ENCODE measurements around the gene CADPS2.

The CADPS2 gene

DNA sequence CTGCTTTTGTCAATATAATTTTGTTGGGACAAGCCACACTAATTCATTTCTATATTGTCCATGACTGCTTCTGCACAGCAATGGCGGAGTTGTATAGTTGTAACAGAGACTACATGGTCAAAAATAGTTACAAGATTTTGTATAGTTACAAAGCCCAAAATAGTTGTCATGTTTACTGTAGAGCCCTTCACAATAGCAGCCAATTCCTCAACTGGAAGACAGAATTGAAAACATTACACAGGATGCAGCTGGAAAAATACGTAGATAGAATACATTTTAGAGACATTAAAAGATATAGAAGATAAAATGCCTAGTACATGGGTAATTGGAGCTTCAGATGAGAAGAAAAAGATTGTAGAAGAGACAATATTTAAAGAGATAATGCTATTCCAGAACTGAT lies 425.3 kb downstream of the CADPS2 start:
- in situ Hi-C loops (cut with HindIII; ENCODE audit: low sequenced_read_pairs) = no loop called here
- TF ChIP-seq, protein P1, sequence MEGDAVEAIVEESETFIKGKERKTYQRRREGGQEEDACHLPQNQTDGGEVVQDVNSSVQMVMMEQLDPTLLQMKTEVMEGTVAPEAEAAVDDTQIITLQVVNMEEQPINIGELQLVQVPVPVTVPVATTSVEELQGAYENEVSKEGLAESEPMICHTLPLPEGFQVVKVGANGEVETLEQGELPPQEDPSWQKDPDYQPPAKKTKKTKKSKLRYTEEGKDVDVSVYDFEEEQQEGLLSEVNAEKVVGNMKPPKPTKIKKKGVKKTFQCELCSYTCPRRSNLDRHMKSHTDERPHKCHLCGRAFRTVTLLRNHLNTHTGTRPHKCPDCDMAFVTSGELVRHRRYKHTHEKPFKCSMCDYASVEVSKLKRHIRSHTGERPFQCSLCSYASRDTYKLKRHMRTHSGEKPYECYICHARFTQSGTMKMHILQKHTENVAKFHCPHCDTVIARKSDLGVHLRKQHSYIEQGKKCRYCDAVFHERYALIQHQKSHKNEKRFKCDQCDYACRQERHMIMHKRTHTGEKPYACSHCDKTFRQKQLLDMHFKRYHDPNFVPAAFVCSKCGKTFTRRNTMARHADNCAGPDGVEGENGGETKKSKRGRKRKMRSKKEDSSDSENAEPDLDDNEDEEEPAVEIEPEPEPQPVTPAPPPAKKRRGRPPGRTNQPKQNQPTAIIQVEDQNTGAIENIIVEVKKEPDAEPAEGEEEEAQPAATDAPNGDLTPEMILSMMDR (IDR thresholded peaks at IDR 0.05; ENCODE audit: low read depth, low read length, missing control alignments) = no peak
- no peak overlapping the region for H3K4me3 ChIP-seq (ENCODE audit: low read depth, low read length)
- DNase-seq (ENCODE audit: low read depth) = no peak

DNA sequence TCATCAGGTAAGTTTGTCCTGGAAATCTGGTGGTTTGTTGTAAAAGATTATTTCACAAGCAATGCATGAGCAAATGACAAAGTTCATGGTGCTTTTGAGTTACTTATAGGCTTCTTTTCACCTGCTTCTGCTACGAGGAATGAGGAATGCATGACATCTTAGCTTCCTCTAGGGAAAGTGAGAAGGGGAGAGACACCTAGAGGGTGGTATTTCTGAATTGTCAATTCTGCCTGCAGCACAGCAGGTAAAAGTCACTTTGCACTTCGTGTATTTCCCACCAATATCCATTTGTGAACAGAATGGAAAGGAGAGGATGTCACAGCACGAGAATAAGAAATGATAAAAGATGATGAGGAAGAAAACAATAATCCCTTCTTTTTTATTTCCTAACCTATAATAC lies 428.3 kb downstream of the CADPS2 start:
- no peak overlapping the region for H3K4me3 ChIP-seq (ENCODE audit: low read depth, low read length)
- in situ Hi-C loops (cut with HindIII; ENCODE audit: low sequenced_read_pairs) = no loop called here
- TF ChIP-seq, protein P1 (IDR thresholded peaks at IDR 0.05; ENCODE audit: low read depth, low read length, missing control alignments) = no peak

DNA sequence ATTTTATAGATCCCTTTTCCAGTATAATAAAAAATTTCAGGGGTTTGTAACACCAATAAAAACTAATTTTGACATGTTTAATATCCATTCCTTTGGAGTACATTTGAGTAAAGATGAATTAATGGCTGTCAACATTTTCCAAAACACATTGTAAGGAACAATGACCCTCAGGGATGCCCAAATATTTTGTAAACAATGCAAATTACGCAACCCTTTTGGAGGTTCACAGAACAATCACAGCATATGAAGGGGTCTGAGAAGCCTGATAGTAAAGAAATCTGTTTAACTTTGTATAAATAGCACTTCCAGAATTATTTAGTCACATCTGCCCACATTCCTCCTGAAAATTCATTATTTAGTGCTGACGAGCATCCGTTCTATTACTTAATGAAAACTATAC lies 428.9 kb downstream of the CADPS2 start:
- no peak overlapping the region for H3K4me3 ChIP-seq (ENCODE audit: low read depth, low read length)
- TF ChIP-seq, protein P1 (IDR thresholded peaks at IDR 0.05; ENCODE audit: low read depth, low read length, missing control alignments) = no peak
- in situ Hi-C loops (cut with HindIII; ENCODE audit: low sequenced_read_pairs) = no loop called here
- DNase-seq (ENCODE audit: low read depth) = no peak

More for the DNA sequence above, 428.3 kb downstream of the CADPS2 start:
- no peak for DNase-seq (ENCODE audit: low read depth)

DNA sequence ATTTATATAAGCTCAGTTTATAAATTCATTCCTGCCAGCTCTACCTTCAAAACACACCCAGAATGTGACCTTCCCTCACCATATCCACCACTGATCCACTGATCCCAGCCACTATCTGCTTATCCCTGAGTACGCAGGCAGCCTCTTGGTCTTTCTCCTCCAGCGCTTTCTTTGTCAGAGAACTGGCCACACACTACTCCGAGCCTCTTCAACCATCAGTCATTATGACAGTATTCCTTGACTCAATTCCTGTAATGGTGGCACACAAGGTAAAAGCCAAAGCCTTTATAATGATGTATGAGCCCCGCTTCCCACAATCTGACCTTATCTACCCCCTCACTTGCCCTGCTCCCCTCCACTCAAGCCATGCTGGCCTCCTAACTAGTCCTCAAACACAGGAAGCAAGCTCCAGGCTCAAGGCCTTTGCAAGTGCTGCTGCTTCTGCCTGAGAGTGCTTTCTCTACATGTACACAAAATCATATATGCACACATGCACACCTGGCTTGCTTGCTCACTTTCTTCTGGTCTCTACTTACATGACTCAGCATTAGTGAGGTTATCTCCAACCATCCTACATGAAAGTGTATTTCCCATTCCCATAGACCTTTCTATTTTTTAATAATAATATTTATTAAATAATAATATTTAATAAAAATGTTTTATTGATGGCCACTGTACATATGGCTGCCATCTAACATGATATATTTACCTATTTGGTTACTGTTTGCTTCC lies 431.3 kb downstream of the CADPS2 start:
- TF ChIP-seq, protein P1 (IDR thresholded peaks at IDR 0.05; ENCODE audit: low read depth, low read length, missing control alignments) = no peak
- no peak for DNase-seq (ENCODE audit: low read depth)
- H3K4me3 ChIP-seq (ENCODE audit: low read depth, low read length) = no peak overlapping the region
- in situ Hi-C loops (cut with HindIII; ENCODE audit: low sequenced_read_pairs) = no loop called here

DNA sequence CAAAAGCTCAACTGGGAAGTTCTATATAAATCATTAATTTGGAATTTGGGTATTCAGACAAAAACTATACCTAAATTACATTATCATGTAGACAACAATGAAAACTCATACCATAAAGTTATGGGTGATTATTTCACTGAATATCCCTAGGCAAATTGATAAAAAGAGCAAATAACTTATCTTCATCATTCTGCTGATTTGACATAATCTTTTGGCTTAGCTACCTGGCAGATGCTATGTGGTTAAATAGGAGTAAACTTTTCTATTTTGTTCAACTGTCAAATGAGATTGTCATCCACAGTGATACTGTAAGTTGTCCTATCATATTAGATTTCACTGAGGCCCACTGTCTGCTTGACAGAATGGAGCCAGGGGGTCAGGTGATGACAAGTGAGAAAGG lies 432.8 kb downstream of the CADPS2 start:
- in situ Hi-C loops (cut with HindIII; ENCODE audit: low sequenced_read_pairs) = no loop called here
- H3K4me3 ChIP-seq (ENCODE audit: low read depth, low read length) = no peak overlapping the region
- DNase-seq (ENCODE audit: low read depth) = no peak
- TF ChIP-seq, protein P1 (IDR thresholded peaks at IDR 0.05; ENCODE audit: low read depth, low read length, missing control alignments) = no peak

DNA sequence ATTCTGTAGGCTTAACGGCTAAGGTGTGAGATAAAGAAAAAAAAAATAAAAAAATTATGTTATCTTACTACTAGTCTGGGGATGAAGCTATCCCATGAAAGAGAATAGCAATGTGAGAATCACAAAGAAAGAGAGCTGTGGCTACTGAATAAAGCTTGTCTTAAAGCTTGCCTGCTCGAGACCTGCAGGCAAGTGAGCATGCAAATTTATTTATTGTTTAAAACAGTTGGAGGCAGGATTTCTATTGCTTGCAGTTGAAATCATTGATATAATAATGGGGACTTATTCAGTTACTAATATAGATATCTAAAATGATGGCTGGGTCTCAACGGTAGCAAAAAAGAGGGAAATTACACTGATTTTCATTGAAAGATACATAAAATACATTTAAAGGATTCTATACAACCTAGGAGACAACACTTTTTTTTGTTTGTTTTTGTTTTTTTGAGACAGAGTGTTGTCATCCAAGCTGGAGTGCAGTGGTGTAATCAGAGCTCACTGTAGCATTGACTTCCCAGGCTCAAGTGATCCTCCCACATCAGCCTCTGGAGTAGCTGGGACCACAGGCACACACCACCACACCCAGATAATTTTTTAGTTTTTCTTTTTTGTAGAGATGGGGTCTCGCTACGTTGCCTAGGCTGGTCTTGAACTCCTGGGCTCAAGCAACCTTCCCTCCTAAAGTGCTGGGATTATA lies 437.2 kb downstream of the CADPS2 start:
- H3K4me3 ChIP-seq (ENCODE audit: low read depth, low read length) = no peak overlapping the region
- in situ Hi-C loops (cut with HindIII; ENCODE audit: low sequenced_read_pairs) = no loop called here
- TF ChIP-seq, protein P1 (IDR thresholded peaks at IDR 0.05; ENCODE audit: low read depth, low read length, missing control alignments) = no peak
- DNase-seq (ENCODE audit: low read depth) = no peak
